Smooth muscle cell (in vitro differentiated cells): ENCODE data around the gene OGN. TPM values are rescaled to one million over a fixed set of nuclear protein-coding genes. Genes with fewer than 3 reads are reported as not detected.
A peak's percentile ranks its signal among the peaks of the same experiment; 100 is the strongest.

Source experiments
- DNase-seq: peaks from one replicate; lab custom pipeline; 2025; ENCODE audit not compliant: unreplicated experiment; lab: John Stamatoyannopoulos, UW
- H2AFZ ChIP-seq: fragments of 200-600 bp; sonication (generic); 2 replicates; pipeline ENCODE4 v1.6.0; 2016; ENCODE audit warnings: antibody characterized with exemption, low read depth, mild to moderate bottlenecking
- H3F3A ChIP-seq: fragments of 200-600 bp; sonication (generic); 2 replicates; pipeline ENCODE4 v1.6.0; 2017; ENCODE audit warnings: antibody characterized with exemption, low read depth
- H3K27ac ChIP-seq: fragments of 200-600 bp; sonication (generic); 2 replicates; pipeline ENCODE4 v1.5.1; 2016; ENCODE audit warnings: low read depth, mild to moderate bottlenecking
- H3K27me3 ChIP-seq: fragments of 200-600 bp; sonication (generic); 2 replicates; pipeline ENCODE4 v1.6.1; 2016; ENCODE audit warnings: low read depth, mild to moderate bottlenecking
- H3K36me3 ChIP-seq: fragments of 200-600 bp; sonication (generic); 2 replicates; pipeline ENCODE4 v1.5.1; 2016; ENCODE audit warnings: low read depth
- H3K4me1 ChIP-seq: fragments of 200-600 bp; sonication (generic); 2 replicates; pipeline ENCODE4 v1.5.1; 2016; ENCODE audit warnings: low read depth
- H3K4me2 ChIP-seq: fragments of 200-600 bp; sonication (generic); 2 replicates; pipeline ENCODE4 v1.6.0; 2016; ENCODE audit warnings: mild to moderate bottlenecking
- H3K4me3 ChIP-seq: fragments of 200-600 bp; sonication (generic); 2 replicates; pipeline ENCODE4 v1.5.1; 2016; ENCODE audit warnings: mild to moderate bottlenecking
- H3K79me2 ChIP-seq: fragments of 200-600 bp; sonication (generic); 2 replicates; pipeline ENCODE4 v1.6.0; 2016; ENCODE audit warnings: low read depth, mild to moderate bottlenecking
- H3K9ac ChIP-seq: fragments of 200-600 bp; sonication (generic); 2 replicates; pipeline ENCODE4 v1.6.0; 2016; ENCODE audit warnings: low read depth
- H3K9me3 ChIP-seq: fragments of 200-600 bp; sonication (generic); replicated peaks from 2 replicates; pipeline ENCODE4 v1.5.1; 2016; ENCODE audit warnings: low read depth
- H4K20me1 ChIP-seq: fragments of 200-600 bp; sonication (generic); 2 replicates; pipeline ENCODE4 v1.6.0; 2016; ENCODE audit warnings: low read depth
- CTCF ChIP-seq: fragments of 200-600 bp; sonication (generic); IDR thresholded peaks from 2 replicates; pipeline ENCODE4 v1.5.1; 2017; ENCODE audit warnings: borderline replicate concordance, mild to moderate bottlenecking, antibody characterized with exemption; ENCODE audit not compliant: insufficient read depth, poor library complexity, severe bottlenecking
- WGBS: methylation state at CpG from one replicate; pipeline ENCODE4 v1.1.7; 2016; ENCODE audit warnings: low lambda C conversion rate; 5-methylcytosine and 5-hydroxymethylcytosine counted together
- polyA plus RNA-seq: library from polyadenylated mRNA; unstranded; fragments of >200 nt; fragmentation: Nextera tagmentation; extraction: Ambion mirVana; gene quantifications from 2 replicates; pipeline ENCODE4 v1.2.1, GENCODE V29; 2016
- total RNA-seq: library from RNA; depleted of rRNA; stranded (reverse); fragments of >200 nt; gene quantifications from 2 replicates; pipeline ENCODE4 v1.2.3, GENCODE V29; 2014

Gene OGN
- total and polyA plus RNA-seq, 2 experiments from 2014 or later: 27.4 to 27.8 TPM

- Histone ChIP-seq H3K79me2 (no peaks in the 10 kb centered on the region), H3K36me3 (no peaks in the 10 kb centered on the region), H3K27me3 (no peaks in the 10 kb centered on the region), H3K27ac (no peak overlapping the region), H3K4me3 (no peak overlapping the region), H3F3A (no peaks in the 10 kb centered on the region), H3K4me1 (no peaks in the 10 kb centered on the region), H3K9me3 (no peaks in the 10 kb centered on the region), H3K4me2 (no peak overlapping the region), H4K20me1 (no peaks in the 10 kb centered on the region), H2AFZ (no peak overlapping the region), H3K9ac (no peak overlapping the region)
- no peak for DNase-seq
- no peak for TF ChIP-seq CTCF
- WGBS: 98% methylated on average over 3 of the region's 3 CpGs
Observed at GRCh38 chr9:92397853-92398252, 6.5 kb downstream of the OGN start.

GRCh38 chr9:92395617-92396016 is 8.8 kb downstream of the OGN start:
- no peak overlapping the region for H2AFZ ChIP-seq
- H3K36me3 ChIP-seq: no peaks in the 10 kb centered on the region
- H3F3A ChIP-seq: no peaks in the 10 kb centered on the region
- WGBS: 88% methylated on average over 1 of the region's 1 CpG
- H3K27ac ChIP-seq: no peak overlapping the region
- H3K9me3 ChIP-seq: no peaks in the 10 kb centered on the region
- H3K79me2 ChIP-seq: no peaks in the 10 kb centered on the region
- H4K20me1 ChIP-seq: no peaks in the 10 kb centered on the region
- no peak for DNase-seq
- H3K9ac ChIP-seq: no peak overlapping the region
- H3K4me1 ChIP-seq: no peaks in the 10 kb centered on the region
- H3K27me3 ChIP-seq: no peaks in the 10 kb centered on the region
- H3K4me2 ChIP-seq: no peak overlapping the region
- no peak for TF ChIP-seq CTCF
- no peak overlapping the region for H3K4me3 ChIP-seq

DNA sequence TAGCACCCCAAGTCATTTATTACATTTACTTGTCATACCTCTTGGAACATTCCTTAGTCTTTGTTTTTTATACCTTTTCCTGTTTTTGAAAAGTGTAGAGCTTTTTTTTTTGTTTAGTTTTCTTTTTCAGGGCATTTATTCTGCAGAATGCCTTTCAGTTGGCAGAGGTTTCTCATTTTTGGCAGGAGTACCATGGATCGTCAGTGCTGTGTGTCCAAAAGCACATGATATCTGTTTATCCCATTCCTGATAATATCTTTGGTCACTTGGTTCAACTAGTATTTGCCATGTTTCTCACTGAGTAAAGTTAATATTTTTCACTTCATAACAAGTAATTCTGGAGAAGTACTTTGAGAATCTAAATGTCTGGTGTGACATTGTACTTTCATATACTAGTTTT is 10.7 kb downstream of the OGN start:
- Histone ChIP-seq H3K9me3 (no peaks in the 10 kb centered on the region), H3K4me1 (no peaks in the 10 kb centered on the region), H3K79me2 (no peaks in the 10 kb centered on the region), H3K4me3 (no peak overlapping the region), H3K9ac (no peak overlapping the region), H3K27ac (no peak overlapping the region), H3F3A (no peaks in the 10 kb centered on the region), H3K27me3 (no peaks in the 10 kb centered on the region), H3K4me2 (no peak overlapping the region), H4K20me1 (no peaks in the 10 kb centered on the region), H3K36me3 (no peaks in the 10 kb centered on the region), H2AFZ (no peak overlapping the region)
- WGBS: 88% methylated on average over 1 of the region's 1 CpG
- no peak for DNase-seq
- TF ChIP-seq CTCF: no peak

GRCh38 chr9:92392690-92393089 is 11.7 kb downstream of the OGN start:
- Histone ChIP-seq H3K27me3 (no peaks in the 10 kb centered on the region), H2AFZ (no peak overlapping the region), H3F3A (no peaks in the 10 kb centered on the region), H3K36me3 (no peaks in the 10 kb centered on the region), H3K9me3 (no peaks in the 10 kb centered on the region), H3K27ac (peak overlapping the region; percentile 39), H3K4me2 (no peak overlapping the region), H3K4me3 (no peak overlapping the region), H3K9ac (no peak overlapping the region), H3K79me2 (no peaks in the 10 kb centered on the region), H3K4me1 (no peaks in the 10 kb centered on the region), H4K20me1 (no peaks in the 10 kb centered on the region)
- 78% methylated on average over 2 of the region's 2 CpGs for WGBS
- no peak for DNase-seq
- TF ChIP-seq CTCF: no peak
